ENCODE measurements around the gene VCX2. TPM values are rescaled to one million over a fixed set of nuclear protein-coding genes. Genes with fewer than 3 reads are reported as not detected.
"Not testable (repeated sequence)": the region's sequence is repeated elsewhere in the genome, so short reads cannot be mapped to it uniquely, and the experiment has no call there.

The VCX2 gene
- total RNA-seq (2011; cell fraction: chromatin; rRNA removed; ENCODE audit: low replicate concordance), result not detected in 2 replicates
- total RNA-seq (2011; cell fraction: nucleolus; rRNA removed), result not detected in 2 replicates
- not detected in 2 replicates for total RNA-seq (2011; cell fraction: nucleoplasm; rRNA removed)
- total RNA-seq (2014; rRNA removed) (not detected in 2 replicates), total RNA-seq (2014; rRNA removed; fragmentation: Illumina TruSeq; extraction: Trizol) (not detected in 2 replicates), total RNA-seq (2015; rRNA removed; fragmentation: Illumina TruSeq; extraction: Trizol) (not detected in 2 replicates), total RNA-seq (2021) (not detected in 2 replicates), polyA plus RNA-seq (2011; rRNA removed) (not detected in 2 replicates), polyA plus RNA-seq (2014; fragmentation: Illumina TruSeq; extraction: Trizol) (not detected in 2 replicates), polyA plus RNA-seq (2014; fragmentation: Nextera tagmentation; extraction: Ambion mirVana) (not detected), polyA plus RNA-seq (2014; rRNA removed) (not detected in 2 replicates), polyA minus RNA-seq (2011; rRNA and poly(A)+ RNA removed) (not detected in 2 replicates), Bru-seq, nascent RNA (not detected), BruChase-seq, experiment 1, labeled RNA remaining after a 2-hour chase (not detected), BruChase-seq, experiment 2, labeled RNA remaining after a 6-hour chase (percentile 25 among the genes with signal in this experiment)
- polyA plus RNA-seq (2011; cell fraction: cytosol; rRNA removed), result not detected in 2 replicates
- not detected in 2 replicates for polyA plus RNA-seq (2011; cell fraction: nucleus; rRNA removed)
- not detected in 2 replicates for polyA plus RNA-seq (2012)
- not detected in 2 replicates for polyA minus RNA-seq (2011; cell fraction: cytosol; rRNA and poly(A)+ RNA removed)
- polyA minus RNA-seq (2011; cell fraction: nucleus; rRNA and poly(A)+ RNA removed), result not detected in 2 replicates
- long read RNA-seq, experiment 1, result 0 reads
- long read RNA-seq, experiment 2, result 0 reads
- long read RNA-seq, experiment 3, partial matches to known transcripts, result 0 of 1 reads
- long read RNA-seq, experiment 3, other reads (novel, unspliced or antisense), result 1 of 1 reads

- H3K27me3 ChIP-seq (ENCODE audit: control insufficient read depth in 2 of 2, insufficient read depth in 2 of 2, low read length in 2 of 2); DNase-seq (ENCODE audit: extremely low read depth in 1 of 4, low spot score in 3 of 4); H3K9ac ChIP-seq (ENCODE audit: insufficient read depth in 1 of 2, low read depth in 2 of 2, low read length in 2 of 2); H3K27ac ChIP-seq (ENCODE audit: extremely low read depth, low read depth, low read length); H3K4me3 ChIP-seq; POLR2A ChIA-PET; CTCF ChIA-PET (ENCODE audit: low intra/inter-chr PET ratio); ATAC-seq; H3K4me1 ChIP-seq (replicated peaks in 1 of 2; ENCODE audit: control insufficient read depth in 2 of 2, insufficient read depth in 2 of 2, low read length in 2 of 2); H3K9me1 ChIP-seq (ENCODE audit: control insufficient read depth, insufficient read depth, low read length); H3K36me3 ChIP-seq (ENCODE audit: control insufficient read depth, insufficient read depth, low read length); H3K79me2 ChIP-seq (ENCODE audit: control insufficient read depth, insufficient read depth, low read length); in situ Hi-C loops (cut with MboI); BruUV-seq (replicated peaks); H2AFZ ChIP-seq (ENCODE audit: low read depth, low read length); H3K4me2 ChIP-seq (ENCODE audit: insufficient read depth, low read length); H4K20me1 ChIP-seq (replicated peaks; ENCODE audit: control insufficient read depth, insufficient read depth, low read length); FAIRE-seq; H3K9me3 ChIP-seq (replicated peaks; ENCODE audit: control insufficient read depth, insufficient read depth, low read depth, low read length); intact Hi-C loops (cut with micrococcal nuclease): not testable (repeated sequence)
- 0% methylated on average over 3 of the region's 3 CpGs for WGBS (ENCODE audit: insufficient coverage, low coverage, missing lambda C conversion rate)
Observed at GRCh38 chrX:8171169-8171568, at the start of gene VCX2. VCX2 (minus strand) TSS chrX:8171267; CDS start chrX:8170643, 624 bp downstream.

GRCh38 chrX:8204943-8205342 is 33.9 kb upstream of the VCX2 start:
- WGBS (ENCODE audit: insufficient coverage, low coverage, missing lambda C conversion rate), result 8% methylated on average over 4 of the region's 4 CpGs
- POLR2A ChIA-PET, result no interaction called here
- CTCF ChIA-PET (ENCODE audit: low intra/inter-chr PET ratio), result no interaction called here
- intact Hi-C loops (cut with micrococcal nuclease), result no loop called here
- DNase-seq (ENCODE audit: extremely low read depth in 1 of 4, low spot score in 3 of 4), result no peak
- no peak for FAIRE-seq
- H3K27ac ChIP-seq (ENCODE audit: extremely low read depth, low read depth, low read length), result no peak overlapping the region
- no peaks in the 10 kb centered on the region for H3K9me1 ChIP-seq (ENCODE audit: control insufficient read depth, insufficient read depth, low read length)
- BruUV-seq (replicated peaks), result no TSS peak
- in situ Hi-C loops (cut with MboI), result no loop called here
- no peak overlapping the region for H3K9ac ChIP-seq (ENCODE audit: insufficient read depth in 1 of 2, low read depth in 2 of 2, low read length in 2 of 2)
- no peak for TF ChIP-seq HMGN3 (IDR thresholded peaks at IDR 0.05; ENCODE audit: borderline replicate concordance, extremely low read depth, insufficient read length, low read depth, low read length)
- no peak for TF ChIP-seq ZFP30 (CRISPR knock-in tag; IDR thresholded peaks at IDR 0.05; ENCODE audit: borderline replicate concordance)
- TF ChIP-seq MTF1 (CRISPR knock-in tag; IDR thresholded peaks at IDR 0.05; ENCODE audit: borderline replicate concordance), result no peak
- TF ChIP-seq SP2 (IDR thresholded peaks at IDR 0.05; ENCODE audit: extremely low read depth, low read depth, low read length, poor library complexity, severe bottlenecking), result no peak
- TF ChIP-seq ZNF609 (CRISPR knock-in tag; IDR thresholded peaks at IDR 0.05; ENCODE audit: borderline replicate concordance), result no peak
- TF ChIP-seq SNRNP70 (optimal IDR thresholded peaks at IDR 0.05; ENCODE audit: low read depth, low read length), result no peak
- no peak for TF ChIP-seq ZNF699 (CRISPR knock-in tag; IDR thresholded peaks at IDR 0.05; ENCODE audit: insufficient replicate concordance)
- no peaks in the 10 kb centered on the region for H3K27me3 ChIP-seq (ENCODE audit: control insufficient read depth in 2 of 2, insufficient read depth in 2 of 2, low read length in 2 of 2)
- no peak overlapping the region for H3K4me2 ChIP-seq (ENCODE audit: insufficient read depth, low read length)
- no peaks in the 10 kb centered on the region for H4K20me1 ChIP-seq (replicated peaks; ENCODE audit: control insufficient read depth, insufficient read depth, low read length)
- no peaks in the 10 kb centered on the region for H3K9me3 ChIP-seq (replicated peaks; ENCODE audit: control insufficient read depth, insufficient read depth, low read depth, low read length)
- H3K4me1 ChIP-seq (replicated peaks in 1 of 2; ENCODE audit: control insufficient read depth in 2 of 2, insufficient read depth in 2 of 2, low read length in 2 of 2), result no peaks in the 10 kb centered on the region
- ATAC-seq, result no peak
- H3K79me2 ChIP-seq (ENCODE audit: control insufficient read depth, insufficient read depth, low read length), result no peaks in the 10 kb centered on the region
- H3K36me3 ChIP-seq (ENCODE audit: control insufficient read depth, insufficient read depth, low read length), result no peaks in the 10 kb centered on the region
- no peak overlapping the region for H2AFZ ChIP-seq (ENCODE audit: low read depth, low read length)
- H3K4me3 ChIP-seq, result no peak overlapping the region

Measured in K562 (cell line).